ENCODE data around the gene VASH1.

- no peak for TF ChIP-seq CTCF (IDR thresholded peaks at IDR 0.05 in 8 of 11, conservative IDR thresholded peaks at IDR 0.05 in 3 of 11)
- TF ChIP-seq POLR2A (IDR thresholded peaks at IDR 0.05): no peak
- no peak for TF ChIP-seq POLR2AphosphoS5 (IDR thresholded peaks at IDR 0.05)
Observed at GRCh38 chr14:76811561-76811960, 50.3 kb downstream of the VASH1 start.
